HG03520 (cell line): ENCODE measurements around the gene VAV3.
"Not testable (repeated sequence)": the region's sequence is repeated elsewhere in the genome, so short reads cannot be mapped to it uniquely, and the experiment has no call there.

Experiments
- ATAC-seq: cut with Tn5 transposase; IDR thresholded peaks from one replicate; pipeline ENCODE4 v1.9.1; 2021; ENCODE audit warnings: mild to moderate bottlenecking, moderate library complexity; ENCODE audit not compliant: unreplicated experiment

Gene VAV3

DNA sequence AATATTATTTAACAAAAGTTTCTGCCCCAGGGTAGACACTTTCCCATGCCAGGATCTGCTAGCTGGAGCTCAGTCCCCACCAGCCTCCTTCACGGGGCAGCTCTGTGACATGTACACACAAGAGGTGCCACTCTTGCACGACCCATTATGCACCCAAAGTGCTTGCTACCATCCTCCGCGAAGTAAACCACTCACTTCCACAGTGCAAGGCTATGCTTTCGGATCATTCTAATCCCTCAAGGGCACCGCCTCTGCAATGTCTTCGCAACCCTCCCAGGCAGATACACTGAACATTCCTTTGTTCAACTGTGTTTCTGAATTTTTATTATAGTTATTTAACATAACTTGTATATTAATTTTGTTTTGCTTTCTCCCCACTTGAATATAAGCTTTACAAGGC lies 303.8 kb downstream of the VAV3 start:
- no peak for ATAC-seq

DNA sequence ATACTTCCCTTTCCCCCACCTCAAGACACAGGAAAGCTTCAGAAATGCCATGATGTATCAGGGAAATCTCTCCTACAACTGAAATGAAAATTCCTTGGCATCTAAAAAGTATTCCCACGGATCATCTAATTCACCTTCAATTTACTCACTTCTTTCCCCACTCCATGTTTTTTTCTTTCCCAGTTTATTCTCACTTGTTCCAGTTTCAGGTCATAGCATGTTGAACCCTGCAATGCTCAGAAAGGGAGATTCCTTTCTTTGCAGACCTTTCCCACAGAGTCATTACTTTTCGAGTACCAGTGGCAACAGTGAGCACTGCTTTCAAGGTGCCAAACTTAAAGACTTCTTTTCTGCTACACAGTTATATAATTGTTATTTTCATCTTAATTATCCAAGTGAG lies 305.0 kb downstream of the VAV3 start:
- no peak for ATAC-seq

DNA sequence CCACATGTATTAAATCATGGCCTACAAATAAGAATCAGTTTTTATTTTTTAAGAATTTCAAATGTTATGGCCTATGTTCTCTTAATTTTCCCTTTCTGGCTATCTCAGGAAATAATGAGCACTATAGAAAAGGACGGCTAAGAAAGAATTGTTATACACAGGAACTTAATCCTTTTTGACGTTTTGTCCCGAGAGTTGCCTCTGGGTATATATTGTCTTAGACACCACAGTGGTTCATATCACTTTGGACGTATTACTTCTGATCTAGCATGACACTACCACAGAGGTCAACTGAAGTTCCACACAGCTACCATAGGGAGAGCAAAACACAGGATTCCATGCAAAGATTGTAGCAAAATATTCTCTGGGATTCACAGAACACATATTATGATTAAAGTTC lies 307.6 kb downstream of the VAV3 start:
- no peak for ATAC-seq

DNA sequence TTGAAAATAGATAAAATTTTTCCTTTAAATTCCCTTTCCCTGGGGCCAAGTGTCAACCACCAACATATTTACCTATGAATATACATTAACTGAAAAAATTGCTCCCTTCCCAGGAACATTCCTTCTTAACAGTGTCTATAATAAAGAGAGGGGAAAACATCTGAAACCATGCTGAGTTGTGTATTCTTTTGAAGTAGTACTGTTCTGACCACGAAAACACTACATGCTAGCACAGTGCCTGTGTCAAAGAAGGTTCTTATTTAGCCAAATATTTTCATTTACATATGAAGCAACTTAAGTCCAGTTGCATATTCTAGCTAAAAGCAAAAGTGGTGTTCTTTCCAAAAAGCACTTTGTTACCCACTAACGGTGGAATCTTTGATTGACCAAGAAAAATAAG lies 311.2 kb downstream of the VAV3 start:
- ATAC-seq = no peak

DNA sequence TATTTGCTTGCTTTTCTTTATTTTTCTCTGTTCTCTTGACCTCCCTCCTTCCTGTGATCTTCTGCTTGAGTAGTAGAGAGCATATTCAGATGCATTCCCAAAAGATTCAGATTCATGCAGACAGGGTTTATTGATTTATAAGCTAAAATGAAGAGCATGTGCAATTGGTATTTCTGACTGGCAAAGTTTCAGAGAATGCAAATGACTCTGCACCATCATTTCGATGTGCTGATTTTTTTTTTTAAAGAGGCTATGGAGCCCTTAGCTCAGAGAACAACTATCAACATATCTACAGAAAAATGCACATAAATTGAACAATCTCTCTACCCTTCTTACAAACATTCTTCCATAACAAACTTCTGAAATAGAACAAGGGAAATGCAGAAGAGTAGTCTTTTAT lies 312.0 kb downstream of the VAV3 start:
- ATAC-seq = no peak

DNA sequence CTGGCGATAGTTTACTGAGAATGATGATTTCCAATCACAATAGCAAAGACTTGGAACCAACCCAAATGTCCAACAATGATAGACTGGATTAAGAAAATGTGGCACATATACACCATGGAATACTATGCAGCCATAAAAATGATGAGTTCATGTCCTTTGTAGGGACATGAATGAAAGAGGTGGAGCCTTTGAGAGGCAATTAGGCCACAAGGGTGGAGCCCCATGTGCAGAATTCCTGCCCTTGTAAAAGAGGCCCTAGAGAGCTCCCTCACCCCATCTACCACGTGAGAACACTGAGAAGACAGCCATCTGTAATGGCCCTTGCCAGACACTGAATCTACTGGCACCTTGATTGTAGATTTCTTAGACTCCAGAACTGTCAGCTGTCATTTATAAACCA lies 314.2 kb downstream of the VAV3 start:
- not testable (repeated sequence) for ATAC-seq

DNA sequence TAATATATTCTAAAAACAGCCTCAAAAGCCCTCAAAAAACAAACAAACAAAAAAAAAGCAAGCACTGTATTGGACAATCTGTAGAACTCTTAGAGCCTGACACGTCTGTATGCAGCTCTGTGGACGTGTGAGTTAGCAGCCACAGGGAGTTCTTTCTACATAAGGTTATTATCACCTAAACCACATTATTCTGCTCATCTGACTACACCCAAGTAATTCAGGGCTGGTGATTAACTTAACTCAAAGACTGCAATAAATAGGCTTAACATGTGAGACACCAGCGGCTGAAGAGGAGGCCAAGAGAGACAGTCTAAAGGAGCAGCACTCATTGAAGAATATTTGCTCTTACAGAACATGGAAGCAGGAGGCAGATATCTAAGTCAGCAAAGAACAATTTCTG lies 316.0 kb downstream of the VAV3 start:
- ATAC-seq = no peak

DNA sequence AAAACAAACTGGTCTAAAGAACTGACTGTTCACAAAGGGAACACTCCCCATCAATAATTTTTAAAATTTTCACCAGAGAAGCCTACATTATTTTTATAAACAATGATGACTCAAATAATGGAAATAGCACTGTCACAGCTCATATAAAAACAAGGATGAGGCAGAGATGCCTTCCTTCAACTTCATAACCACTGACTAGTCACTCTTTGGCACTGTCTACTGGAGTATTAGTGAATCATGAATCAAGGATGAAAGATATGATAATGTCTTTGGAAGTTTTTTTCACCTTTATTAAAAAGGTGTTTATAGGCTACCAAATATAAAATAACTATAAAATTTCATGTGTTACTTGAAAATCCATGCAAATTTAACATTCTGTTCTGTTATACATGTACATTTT lies 316.9 kb downstream of the VAV3 start:
- ATAC-seq = no peak

DNA sequence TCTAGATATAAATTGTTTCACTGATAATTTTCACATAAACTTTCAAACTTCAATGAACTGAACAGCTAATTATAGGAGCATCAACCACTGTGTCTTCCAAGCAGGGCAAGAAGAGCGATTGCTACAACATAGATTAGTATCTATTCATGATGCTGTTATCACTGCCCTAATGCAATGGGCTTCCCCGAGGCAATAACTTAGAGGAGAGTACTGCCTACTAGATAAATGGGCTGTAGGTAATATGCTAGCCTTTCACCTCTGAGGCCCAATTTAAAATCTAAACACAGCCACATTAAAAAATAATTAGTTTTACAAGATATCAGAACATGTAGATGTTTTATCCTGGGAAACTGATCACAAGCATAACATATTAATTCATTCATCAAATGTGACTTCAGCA lies 318.0 kb downstream of the VAV3 start:
- ATAC-seq = no peak

DNA sequence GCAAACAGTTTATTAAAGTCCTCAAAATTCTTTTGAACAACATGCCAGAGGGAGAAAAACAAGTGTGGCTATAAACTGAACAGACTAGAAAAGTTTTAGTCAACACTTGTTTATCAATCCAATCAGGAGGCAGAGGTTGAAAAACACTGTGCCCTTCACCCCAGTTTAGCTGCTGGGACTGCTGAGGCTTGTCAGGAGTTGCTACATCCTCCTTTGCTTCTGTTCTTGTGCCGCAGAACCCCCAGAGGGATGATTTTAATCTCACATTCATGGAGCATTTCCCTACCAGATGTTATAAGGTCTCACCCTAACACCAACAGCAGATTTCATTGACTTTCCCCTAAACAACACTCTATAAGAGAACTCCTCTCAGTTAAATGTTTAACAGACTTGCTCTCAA lies 321.2 kb downstream of the VAV3 start:
- ATAC-seq = no peak

DNA sequence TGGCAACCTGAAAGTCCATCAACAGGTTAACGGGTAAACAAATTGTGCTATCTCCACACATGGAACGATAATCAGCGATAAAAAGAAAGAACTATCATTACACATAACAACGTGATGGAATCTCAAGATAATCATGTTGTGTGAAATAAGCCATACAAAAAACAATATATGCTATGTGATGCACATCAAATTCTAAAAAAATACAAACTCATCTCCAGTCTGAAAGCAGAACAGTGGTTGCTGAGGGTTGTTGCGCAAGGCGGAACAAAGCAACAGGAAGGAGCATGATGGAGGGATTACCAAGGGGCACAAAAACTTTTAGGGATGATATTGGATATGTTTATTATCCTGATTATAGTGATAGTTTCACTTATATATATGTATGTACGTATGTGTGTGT lies 324.8 kb downstream of the VAV3 start:
- no peak for ATAC-seq

DNA sequence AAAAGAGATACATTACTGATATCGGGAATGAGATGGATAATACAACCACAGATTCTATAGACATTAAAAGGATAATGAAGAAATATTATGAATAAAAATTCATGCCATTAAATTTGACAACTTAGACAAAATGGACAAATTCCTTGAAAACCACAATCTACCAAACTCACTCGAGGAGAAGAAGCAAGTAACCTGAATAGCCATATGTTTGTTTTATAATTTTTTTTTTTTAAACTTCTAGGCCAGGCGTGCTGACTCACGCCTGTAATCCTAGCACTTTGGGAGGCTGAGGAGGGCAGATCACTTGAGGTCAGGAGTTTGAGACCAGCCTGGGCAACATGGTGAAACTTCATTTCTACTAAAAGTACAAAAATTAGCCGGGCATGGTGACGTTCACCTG lies 327.9 kb downstream of the VAV3 start:
- no peak for ATAC-seq

DNA sequence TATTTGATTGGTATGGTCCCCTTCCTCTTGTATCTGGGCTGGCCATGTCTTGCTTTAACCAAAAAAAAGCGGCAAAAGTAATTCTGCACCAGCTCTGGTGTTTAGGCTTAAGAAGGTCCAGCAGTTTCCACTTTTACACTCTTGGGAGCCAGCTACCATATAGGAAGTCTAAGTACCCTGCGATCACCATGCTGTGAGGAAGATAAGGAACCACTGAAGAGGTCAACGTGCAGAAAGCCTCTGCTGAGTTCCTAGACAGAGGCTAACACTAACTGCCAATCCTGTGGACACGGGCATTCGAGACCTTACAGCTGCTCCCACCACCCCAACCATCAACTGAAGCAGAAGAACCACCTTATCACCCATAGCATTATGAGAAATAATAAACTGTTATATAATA lies 331.4 kb downstream of the VAV3 start:
- ATAC-seq = no peak

DNA sequence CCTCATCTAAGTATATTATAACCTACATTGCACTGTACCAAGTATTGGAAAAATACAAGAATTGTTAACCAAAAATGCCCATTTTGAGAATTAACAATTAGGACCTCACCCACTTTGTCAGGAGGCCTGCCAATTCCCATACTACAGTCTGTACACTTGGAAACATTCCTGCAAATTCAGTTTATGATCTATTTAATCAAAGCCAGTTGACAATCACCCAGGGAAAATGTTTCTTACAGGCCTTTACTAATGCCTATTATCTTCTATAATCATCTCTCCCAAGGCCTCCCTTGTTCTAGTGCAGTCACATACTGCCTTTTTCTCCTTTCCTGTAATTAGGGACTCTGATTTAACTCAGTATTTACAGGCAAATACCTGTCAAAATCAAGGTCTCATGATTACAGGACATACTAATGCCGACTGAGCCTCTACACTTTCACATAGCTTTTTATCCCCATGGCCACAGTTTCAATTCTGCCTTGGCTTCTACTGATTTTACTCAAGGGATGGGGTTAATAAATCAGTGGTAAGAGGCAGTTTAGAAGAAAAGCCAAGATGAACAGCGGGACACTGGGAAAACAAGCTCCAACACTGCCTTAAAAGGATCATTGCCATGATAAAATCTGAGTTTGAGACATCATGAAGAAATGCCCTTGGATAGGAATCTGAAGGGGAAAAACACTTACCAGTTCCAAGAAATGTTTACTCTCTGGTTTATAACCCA lies 338.7 kb downstream of the VAV3 start:
- no peak for ATAC-seq

DNA sequence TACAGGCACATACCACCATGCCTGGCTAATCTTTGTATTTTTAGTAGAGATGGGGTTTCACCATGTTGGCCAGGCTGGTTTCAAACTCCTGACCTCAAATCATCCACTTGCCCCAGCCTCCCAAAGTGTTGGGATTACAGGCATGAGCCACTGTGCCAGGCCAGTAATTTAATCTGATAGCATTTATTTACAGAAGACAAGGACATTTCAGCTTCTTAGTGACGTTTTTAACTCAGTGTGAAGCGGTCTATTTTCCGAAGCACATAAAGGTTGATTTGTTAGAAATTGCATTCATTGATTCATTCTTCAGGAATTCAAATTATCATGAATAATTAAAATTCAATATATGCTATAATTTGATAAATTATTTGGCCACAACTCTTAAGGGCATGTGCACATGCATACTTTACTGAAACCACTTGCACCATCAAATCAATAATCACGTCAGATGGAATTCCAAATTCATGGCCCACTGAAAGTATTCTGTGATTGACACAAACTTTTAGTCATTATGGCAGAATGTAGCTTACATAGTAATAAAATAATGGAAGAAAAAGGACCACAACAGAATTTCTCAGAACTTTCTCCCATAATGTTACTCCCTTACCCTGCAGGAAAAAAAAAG lies 339.5 kb downstream of the VAV3 start:
- ATAC-seq = no peak

DNA sequence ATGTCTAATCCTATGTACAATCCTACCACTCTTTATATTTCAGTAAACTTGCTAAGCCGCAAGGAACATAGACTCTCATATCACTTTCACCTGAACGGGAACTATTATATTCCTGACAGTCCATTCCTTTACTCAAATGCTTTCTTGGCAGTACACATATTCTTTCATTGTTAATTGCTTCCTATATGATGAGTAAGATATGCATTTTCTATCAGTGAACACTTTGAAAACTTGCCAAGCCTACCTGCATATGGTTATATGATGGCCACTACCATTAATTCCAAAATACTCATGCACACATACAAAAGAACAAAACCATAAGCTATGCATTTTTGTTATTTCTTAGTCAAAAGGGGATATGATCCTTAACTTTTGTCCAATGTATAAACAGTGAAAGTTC lies 341.5 kb downstream of the VAV3 start:
- no peak for ATAC-seq

DNA sequence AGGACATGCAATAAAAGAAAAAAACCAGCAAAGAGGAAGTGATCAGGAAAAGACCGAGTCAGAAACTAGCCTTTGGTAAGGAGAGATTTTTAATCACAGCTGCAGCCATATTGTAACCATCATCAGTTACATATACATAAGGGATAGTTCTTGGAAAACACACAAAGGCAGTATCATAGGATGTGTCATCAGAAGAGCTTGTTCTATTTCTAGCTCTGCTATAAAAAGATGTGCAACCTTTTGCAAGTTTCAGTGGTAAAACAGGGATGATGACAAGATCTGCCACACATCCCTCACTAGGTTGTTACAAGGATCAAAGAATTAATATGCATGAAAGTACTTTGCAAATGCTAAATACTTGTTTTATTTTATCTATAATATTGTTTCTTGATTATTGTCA lies 342.0 kb downstream of the VAV3 start:
- ATAC-seq = no peak

DNA sequence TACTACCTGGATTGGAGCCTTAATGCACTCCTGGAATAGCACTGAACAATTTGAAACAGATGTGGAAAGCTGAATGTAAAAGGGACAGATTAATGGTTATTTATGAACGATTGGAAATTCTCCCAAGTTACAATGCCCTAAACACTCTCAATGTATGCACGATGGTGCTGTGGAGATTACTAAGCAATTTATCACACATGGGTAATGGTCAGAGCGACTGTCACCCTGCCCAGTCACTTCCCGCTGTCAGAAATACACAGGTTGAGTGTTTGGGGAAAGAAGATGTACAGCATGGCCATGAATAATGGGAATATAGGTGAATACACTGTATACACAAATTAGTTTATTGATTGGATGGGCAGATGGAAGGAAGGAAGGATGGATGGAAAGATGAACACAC lies 342.4 kb downstream of the VAV3 start:
- no peak for ATAC-seq

DNA sequence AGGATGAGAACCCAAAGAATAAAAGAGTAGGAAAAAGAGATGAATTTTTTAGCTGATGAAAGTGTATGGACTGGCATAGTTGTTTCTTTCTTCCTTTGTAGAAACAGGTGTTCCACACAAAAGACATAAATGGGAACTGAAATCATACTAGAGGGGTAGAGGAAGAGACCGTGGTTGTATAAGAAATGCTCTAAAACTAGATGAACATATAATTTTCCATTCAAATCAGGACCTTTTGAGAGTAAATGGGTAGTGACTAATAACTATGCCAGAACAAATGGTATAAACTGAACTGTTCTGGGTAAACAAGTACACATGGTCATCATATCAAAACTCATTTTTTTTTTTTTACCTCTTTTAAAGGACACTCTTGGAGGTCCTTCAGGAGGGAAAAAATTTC lies 344.2 kb downstream of the VAV3 start:
- ATAC-seq = no peak

DNA sequence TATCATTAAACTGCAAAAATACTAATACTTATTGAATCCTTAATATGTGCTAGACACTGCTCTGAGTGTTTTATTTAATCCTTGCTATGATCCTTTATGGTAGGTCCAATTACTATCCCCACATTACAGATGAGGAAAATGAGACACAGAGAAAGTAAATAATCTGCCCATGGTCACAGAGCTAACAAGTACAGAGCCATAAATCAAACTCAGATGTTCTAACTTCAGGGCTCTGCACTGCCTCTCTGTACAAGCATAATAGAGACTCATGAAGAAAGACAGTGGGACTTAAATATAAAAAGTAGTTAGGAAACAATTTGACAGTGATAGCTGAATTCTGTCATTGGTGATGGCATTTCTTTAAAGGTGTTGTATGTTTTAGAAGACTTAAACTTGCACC lies 346.4 kb downstream of the VAV3 start:
- ATAC-seq = no peak

DNA sequence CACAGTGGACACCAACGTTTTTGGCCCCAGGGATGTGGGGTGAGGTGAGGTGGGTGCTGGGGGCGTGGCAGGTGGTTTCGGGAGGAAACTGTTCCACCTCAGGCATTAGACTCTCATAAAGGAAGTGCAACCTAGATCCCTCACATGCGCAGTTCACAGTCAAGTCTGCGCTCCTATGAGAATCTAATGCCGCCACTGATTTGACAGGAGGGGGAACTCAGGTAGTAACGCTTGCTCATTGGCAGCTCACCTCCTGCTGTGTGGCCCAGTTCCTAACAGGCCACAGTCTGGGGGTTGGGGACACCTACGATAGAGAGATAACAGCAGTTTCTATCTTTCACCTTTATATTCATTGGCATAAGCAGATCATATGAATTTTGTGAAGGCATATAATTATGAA lies 347.1 kb downstream of the VAV3 start:
- no peak for ATAC-seq

DNA sequence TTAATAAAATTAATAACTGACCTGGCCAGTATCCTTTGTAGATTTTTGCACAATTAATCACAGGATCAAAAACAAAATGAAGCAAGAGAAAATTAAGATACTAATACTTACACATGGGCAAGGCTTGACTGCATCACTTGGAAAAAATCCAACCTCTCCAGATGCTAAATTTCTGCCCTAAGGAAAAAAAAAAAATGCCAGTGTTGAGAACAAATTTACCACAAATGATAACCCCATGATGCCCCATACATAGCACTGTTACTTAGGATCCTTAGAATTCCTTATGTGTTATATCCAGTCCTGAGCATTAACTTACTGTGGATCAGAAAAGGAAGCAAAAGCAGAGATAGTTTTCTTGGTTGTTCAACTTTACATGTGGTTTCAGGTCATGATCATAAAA lies 347.5 kb downstream of the VAV3 start:
- no peak for ATAC-seq

DNA sequence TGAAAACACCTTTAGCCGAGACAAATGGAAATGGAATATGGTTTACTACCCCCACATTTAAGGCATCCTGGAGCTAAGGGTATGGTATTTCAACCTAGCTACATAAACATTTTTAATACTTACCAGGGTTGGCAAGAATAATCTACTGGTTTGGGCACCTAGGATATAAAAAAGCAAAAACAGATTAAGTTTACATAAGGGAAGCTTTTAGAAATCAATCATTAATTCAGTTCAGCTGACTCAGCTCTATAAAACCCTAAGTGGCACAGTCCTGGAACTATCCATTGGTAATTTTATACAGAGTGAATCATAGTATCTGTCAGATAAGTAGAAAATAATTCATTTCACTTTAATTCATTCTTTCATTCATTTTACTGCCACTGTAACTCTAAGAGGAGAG lies 355.2 kb downstream of the VAV3 start:
- ATAC-seq = no peak
